Measurements from ENCODE around the gene GSTO2. TPM values are rescaled to one million over a fixed set of nuclear protein-coding genes. Genes with fewer than 3 reads are reported as not detected.

The GSTO2 gene
- total RNA-seq, 2 experiments from 2014 or later = 0.96 to 1.3 TPM

DNA sequence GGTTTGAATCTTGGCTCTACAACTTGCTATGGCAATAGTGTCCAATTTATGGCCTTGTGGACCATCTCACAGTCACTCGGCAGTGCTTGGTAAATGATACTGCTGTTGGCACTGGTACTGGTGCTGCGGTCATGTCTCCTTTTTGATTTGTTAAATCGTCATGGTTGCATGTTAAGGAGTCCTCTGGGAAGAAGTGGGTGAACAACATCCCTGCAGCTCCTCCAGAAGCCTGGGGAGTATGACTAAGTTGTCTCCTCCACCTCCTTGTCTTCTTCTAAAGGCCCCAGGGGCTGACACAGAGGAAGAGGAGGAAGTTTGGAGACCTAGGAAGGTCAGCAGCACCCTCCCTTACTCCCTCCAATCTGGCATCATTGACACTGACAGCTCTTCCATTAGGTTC lies 60.8 kb downstream of the GSTO2 start:
- Mint-ChIP-seq H3K9me3 (ENCODE audit: low read depth) (no peaks in the 10 kb centered on the region), H3K36me3 (peaks cover 8% of the 10 kb centered on the region), H3K4me1 (peaks cover 89% of the 10 kb centered on the region), H3K4me3 (no peak overlapping the region), H3K27ac (peak overlapping the region; percentile 95), H3K27me3 (no peaks in the 10 kb centered on the region)
- DNase-seq (no peak), ATAC-seq (peak; percentile 5)
- CTCF ChIA-PET = interaction anchor here (1.3 to 3.7 kb wide), 8 partner anchors 9 to 55 kb away, joined by 4 to 22 read pairs (median 8); partner anchors contain the start of genes CFAP58 and ITPRIP

DNA sequence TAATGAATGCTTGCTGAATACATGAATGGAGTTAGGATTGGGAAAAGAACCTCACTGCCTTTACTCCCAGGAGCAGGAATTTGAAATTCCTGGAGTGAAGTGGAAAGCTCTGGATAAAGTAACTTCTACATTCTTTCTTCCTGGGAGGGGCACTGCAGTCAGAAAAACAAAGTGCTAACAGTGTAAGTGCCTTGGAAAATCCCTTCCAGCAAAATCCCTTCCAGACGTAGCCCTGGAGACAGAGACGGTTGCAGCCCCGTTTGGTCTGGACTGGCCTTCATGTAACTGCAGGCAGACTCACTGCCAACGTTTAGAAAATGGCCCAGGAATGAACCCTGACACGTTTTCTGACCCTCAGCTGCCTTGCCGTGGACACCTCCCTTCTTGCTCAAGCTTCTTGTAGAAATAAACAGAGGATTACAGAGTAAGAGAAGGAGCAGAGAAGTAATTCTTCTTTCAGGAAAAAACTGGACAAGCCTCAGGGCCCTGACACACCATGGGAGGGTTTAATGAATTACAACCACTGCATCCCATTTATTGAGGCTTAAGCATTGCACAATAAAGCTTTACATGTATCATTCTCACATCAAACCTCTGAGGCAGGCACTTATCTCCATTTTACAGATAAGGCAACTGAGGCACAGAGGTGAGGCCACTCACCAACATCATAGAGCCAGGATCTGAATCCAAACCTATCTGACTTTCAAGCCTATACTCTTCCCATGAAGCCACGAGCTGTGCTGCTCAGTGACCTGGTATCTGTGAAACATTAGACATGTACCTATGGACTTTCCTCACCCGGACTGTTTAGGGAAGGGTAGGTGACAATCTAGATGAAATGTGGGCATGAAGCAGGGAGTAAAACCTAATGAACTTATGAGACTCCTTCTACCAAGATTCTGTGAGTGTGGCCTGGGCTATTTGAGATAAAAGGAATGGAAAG lies 61.5 kb downstream of the GSTO2 start:
- DNase-seq (no peak), ATAC-seq (no peak)
- CTCF ChIA-PET = interaction anchor here (0.7 to 3.7 kb wide), 7 partner anchors 8 to 51 kb away, joined by 3 to 22 read pairs (median 8); partner anchors contain the start of genes CFAP58 and ITPRIP
- peaks cover 7% of the 10 kb centered on the region for H3K36me3 Mint-ChIP-seq
- H3K4me3 Mint-ChIP-seq = no peak overlapping the region
- no peaks in the 10 kb centered on the region for H3K9me3 Mint-ChIP-seq (ENCODE audit: low read depth)
- H3K27ac Mint-ChIP-seq = peak overlapping the region; percentile 95
- H3K4me1 Mint-ChIP-seq = peaks cover 90% of the 10 kb centered on the region
- H3K27me3 Mint-ChIP-seq = no peaks in the 10 kb centered on the region

DNA sequence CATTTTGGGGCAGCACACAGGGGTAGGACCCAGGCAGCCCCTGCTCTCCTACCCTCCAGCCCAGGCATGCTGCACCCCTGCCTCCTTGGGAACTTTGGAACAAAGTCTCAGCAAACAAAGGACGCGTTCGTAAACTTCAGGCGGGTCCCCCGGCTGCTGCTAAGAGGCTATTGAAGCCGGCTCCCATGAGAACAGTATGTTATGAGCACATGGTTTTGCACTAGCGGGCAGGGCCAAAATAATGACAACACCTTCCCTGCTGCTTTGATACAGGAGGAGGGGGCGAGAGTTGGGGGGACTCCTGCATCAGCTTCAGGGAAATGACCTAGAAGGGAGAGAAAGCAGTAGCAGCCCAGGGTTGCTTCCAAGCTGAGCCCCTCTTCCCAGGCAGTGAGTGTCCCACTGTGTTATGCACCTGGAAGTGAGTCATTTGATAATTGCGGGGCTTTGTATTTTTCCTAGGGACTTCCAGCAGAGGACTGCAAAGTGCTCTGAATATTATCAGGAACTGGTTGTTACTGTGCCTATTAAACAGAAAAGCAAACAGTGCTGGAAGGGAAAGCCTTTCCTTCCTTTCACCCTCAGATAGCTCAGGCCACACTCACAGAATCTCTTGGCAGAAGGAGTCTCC lies 62.3 kb downstream of the GSTO2 start:
- H3K9me3 Mint-ChIP-seq (ENCODE audit: low read depth) = no peaks in the 10 kb centered on the region
- ATAC-seq (no peak), DNase-seq (no peak)
- peaks cover 6% of the 10 kb centered on the region for H3K36me3 Mint-ChIP-seq
- no peak overlapping the region for H3K4me3 Mint-ChIP-seq
- H3K27ac Mint-ChIP-seq = peak overlapping the region; percentile 38
- H3K4me1 Mint-ChIP-seq = peaks cover 90% of the 10 kb centered on the region
- CTCF ChIA-PET = interaction anchor here (1.1 to 2.7 kb wide), 3 partner anchors 20 to 26 kb away, joined by 5 to 20 read pairs (median 8); no protein-coding TSS in a partner anchor
- no peaks in the 10 kb centered on the region for H3K27me3 Mint-ChIP-seq

DNA sequence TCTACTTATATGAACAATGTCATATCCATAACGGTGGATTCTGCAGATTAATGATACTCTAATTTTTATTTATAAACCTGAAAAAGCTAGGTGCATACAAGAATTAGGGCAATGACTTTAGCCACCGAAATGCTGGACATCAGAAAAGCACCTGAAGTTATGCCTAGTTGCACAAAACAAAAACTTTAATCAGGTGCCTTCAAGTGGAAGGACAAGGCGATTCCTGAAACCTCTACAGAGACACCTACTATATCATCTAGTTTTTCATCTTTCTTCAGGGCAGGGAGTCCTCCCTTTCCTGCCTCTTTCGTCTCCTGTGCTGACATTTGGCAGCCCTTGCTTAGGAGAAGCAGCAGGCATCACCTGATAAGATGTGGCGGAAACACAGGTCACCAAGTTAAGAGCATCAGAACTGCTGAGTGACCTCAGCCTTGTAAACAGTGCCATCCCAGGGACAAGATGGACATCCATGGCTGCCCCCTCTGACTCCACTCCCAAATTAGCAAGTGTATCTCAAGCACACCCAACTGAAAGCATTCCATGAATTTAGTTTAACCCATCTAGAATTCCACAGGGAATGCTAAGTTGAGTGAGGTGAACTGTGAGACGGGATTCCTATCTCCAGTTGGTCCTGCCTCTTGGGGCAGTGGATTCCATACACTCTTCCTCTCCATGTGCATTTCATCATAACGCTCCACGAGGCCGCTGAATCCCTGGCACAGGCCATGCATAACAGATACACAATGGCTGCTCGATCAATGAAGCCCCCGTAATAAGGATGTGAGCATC lies 63.5 kb downstream of the GSTO2 start:
- no peak for DNase-seq
- Mint-ChIP-seq H3K4me3 (no peak overlapping the region), H3K27me3 (no peaks in the 10 kb centered on the region), H3K36me3 (peaks cover 10% of the 10 kb centered on the region), H3K9me3 (ENCODE audit: low read depth) (no peaks in the 10 kb centered on the region), H3K27ac (peak overlapping the region; percentile 63), H3K4me1 (peaks cover 84% of the 10 kb centered on the region)
- CTCF ChIA-PET = interaction anchor here (1.1 kb wide), 1 partner anchor 27 kb away, joined by 5 read pairs; no protein-coding TSS in a partner anchor
- ATAC-seq = no peak

DNA sequence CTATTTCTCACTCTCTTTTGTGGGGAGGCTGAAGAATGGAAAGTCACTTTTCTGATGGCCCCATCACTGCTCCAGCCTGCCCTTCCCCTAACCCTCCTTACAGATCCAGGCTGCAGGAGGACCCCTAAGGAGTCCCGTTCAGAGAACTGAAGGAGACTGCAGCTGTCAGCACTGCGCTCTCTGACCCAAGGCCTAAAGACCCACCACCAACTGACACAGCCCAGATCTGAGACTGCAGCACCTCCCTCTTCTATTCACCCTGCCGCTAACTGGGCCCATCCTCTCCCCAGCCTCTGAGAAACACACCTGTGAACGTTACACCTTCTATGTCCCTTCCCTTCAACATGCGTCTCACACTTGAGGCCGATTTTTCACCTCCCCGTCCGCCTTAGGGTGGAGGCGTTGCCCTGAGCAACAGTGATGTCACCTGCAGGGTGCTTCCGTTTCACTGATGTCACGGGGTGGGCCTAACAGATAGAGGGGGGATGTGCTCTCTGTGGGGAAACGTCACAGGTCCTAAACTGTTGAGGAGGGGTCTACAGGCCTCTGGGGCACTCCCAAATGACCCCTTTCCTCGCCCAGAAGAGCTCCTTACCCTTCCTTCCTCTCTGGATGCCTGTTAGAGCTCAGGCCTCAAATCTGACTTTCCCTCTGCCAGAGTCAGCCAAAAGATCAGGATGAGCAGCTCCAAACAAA lies 64.2 kb downstream of the GSTO2 start:
- H3K4me1 Mint-ChIP-seq = peaks cover 78% of the 10 kb centered on the region
- H3K27ac Mint-ChIP-seq = peak overlapping the region; percentile 63
- no peaks in the 10 kb centered on the region for H3K27me3 Mint-ChIP-seq
- no peak overlapping the region for H3K4me3 Mint-ChIP-seq
- CTCF ChIA-PET = interaction anchor here (1.0 to 7.0 kb wide), 4 partner anchors 14 to 41 kb away, joined by 3 to 65 read pairs (median 14); no protein-coding TSS in a partner anchor
- no peak for ATAC-seq
- peaks cover 10% of the 10 kb centered on the region for H3K36me3 Mint-ChIP-seq
- H3K9me3 Mint-ChIP-seq (ENCODE audit: low read depth) = no peaks in the 10 kb centered on the region
- DNase-seq = peak; percentile 75

DNA sequence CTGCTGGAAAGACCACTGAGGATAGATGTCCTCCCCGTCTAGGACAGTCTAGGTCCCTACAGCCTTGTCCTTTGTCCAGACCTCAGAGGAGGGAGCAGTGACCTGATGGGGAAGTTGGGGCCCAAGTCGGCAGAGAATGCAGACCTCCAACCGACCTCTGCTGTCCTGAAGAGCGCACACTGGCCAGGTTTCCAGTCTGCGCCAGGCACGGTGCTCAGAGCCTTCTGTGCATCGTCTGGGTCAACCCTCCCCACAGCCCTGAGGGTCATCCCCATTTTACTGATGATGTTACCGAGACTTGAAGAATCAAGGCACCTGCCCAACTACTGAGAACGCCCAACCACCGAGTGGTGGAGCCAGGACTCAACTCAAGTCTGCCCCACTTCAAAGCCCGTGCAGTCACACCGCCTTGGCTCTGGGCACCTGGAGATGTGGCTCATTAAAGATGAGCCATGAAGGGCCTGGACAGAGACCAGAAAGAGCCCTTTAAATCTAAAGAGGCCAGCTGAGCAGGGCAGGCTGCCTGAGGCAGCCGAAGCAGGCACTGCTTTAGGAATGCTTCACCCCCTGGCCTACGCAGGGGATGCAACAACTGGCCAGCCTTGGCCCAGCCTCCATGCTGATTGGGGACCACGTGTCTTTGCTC lies 64.9 kb downstream of the GSTO2 start:
- DNase-seq (peak; percentile 37), ATAC-seq (no peak)
- H3K4me3 Mint-ChIP-seq = no peak overlapping the region
- peaks cover 74% of the 10 kb centered on the region for H3K4me1 Mint-ChIP-seq
- CTCF ChIA-PET = interaction anchor here (0.9 to 7.0 kb wide), 5 partner anchors 12 to 42 kb away, joined by 3 to 65 read pairs (median 5); no protein-coding TSS in a partner anchor
- peak overlapping the region; percentile 63 for H3K27ac Mint-ChIP-seq
- no peaks in the 10 kb centered on the region for H3K9me3 Mint-ChIP-seq (ENCODE audit: low read depth)
- peaks cover 10% of the 10 kb centered on the region for H3K36me3 Mint-ChIP-seq
- no peaks in the 10 kb centered on the region for H3K27me3 Mint-ChIP-seq

DNA sequence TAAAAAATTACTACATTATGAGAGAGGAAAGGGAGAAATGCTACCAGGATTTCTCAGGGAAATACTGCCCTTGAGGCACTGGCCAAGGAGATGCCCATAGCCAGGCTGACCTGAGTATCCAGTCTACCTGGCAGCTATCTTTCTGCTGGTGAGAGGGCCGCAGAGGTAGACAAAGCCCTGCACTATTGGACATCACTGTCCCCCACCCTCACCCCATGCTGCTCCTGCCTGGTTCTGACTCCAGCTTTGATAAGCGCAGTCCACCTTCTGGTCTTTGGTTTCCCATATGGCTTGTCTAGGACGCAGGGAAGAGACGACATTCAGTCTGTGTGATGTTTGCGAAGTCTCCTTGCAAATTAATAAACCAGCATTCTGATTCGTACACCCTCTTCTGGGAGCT lies 65.6 kb downstream of the GSTO2 start:
- no peak for ATAC-seq
- Mint-ChIP-seq H3K4me1 (peaks cover 73% of the 10 kb centered on the region), H3K36me3 (peaks cover 10% of the 10 kb centered on the region), H3K27ac (no peak overlapping the region), H3K9me3 (ENCODE audit: low read depth) (no peaks in the 10 kb centered on the region), H3K4me3 (no peak overlapping the region), H3K27me3 (peaks cover 1% of the 10 kb centered on the region)
- CTCF ChIA-PET = interaction anchor here (0.7 to 7.0 kb wide), 6 partner anchors 13 to 42 kb away, joined by 3 to 65 read pairs (median 6); no protein-coding TSS in a partner anchor
- DNase-seq = peak; percentile 34

DNA sequence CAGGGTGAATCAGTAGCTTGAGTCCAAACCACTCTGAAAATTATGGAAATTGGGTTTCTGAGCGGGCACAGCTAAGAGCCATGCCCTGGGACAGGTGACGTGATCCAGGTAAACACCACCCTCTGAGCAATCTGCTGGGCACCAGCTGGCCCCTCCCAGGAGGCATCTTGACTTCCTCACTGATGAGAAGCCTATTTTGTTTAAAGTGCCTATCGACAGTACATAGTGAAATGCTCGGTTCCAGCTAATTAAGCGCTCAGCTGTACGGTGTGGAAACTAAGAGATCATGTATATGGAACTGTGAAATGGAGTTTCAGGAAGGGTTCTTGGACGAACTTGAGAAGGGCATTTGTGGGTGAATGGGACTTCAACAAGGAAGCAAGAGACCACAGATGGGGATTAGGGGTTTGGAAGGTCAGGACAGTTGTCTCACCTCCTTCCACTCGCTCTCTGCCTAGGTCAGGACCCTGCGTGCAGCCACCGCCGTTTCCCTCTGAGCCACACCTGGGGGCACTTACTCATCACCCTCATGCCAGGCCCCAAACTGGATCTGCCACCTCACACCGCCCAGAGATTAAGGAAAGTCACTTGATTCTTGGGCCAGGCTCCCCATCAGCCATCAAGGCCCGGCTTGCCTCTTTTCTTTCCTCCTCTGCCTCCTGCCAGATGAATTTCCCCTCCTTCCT lies 66.1 kb downstream of the GSTO2 start:
- no peaks in the 10 kb centered on the region for H3K9me3 Mint-ChIP-seq (ENCODE audit: low read depth)
- H3K4me3 Mint-ChIP-seq = no peak overlapping the region
- CTCF ChIA-PET = interaction anchor here (0.7 to 7.0 kb wide), 7 partner anchors 12 to 43 kb away, joined by 3 to 65 read pairs (median 5); no protein-coding TSS in a partner anchor
- ATAC-seq (no peak), DNase-seq (peak; percentile 32)
- H3K27ac Mint-ChIP-seq = peak overlapping the region; percentile 33
- peaks cover 72% of the 10 kb centered on the region for H3K4me1 Mint-ChIP-seq
- peaks cover 12% of the 10 kb centered on the region for H3K36me3 Mint-ChIP-seq
- peaks cover 5% of the 10 kb centered on the region for H3K27me3 Mint-ChIP-seq

DNA sequence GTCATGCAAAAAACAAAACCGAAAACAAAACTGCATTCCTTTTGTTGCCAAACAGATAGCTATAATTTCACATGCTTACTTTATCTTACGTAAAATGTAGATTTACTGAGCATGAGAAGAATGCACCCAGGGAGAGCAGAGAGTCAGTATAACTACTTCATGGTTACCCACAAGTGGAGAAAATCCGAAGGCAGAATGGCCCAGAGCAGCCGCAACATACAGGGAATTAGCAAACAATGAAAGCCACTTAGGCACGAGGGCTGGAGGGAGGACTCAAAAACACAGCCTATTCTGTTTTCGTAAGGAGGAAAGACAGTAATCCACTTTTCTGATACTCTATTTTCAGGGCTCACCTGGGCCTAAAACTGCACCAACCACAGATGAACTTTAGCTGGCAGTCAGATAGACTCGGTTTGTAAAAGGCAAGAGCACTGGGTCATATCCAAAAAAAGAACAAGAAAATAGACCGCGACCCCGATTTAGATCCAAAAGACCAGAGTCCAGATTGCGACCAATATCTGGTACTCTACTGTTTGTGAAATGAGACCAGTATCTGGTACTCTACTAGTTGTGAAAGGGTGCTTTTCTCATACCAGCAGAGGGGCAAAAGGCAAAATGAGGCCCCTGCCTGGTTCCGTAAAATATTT lies 68.0 kb downstream of the GSTO2 start:
- Mint-ChIP-seq H3K4me3 (peak overlapping the region; percentile 95), H3K4me1 (peaks cover 58% of the 10 kb centered on the region), H3K9me3 (ENCODE audit: low read depth) (no peaks in the 10 kb centered on the region), H3K27me3 (peaks cover 9% of the 10 kb centered on the region), H3K36me3 (peaks cover 14% of the 10 kb centered on the region), H3K27ac (peak overlapping the region; percentile 100)
- CTCF ChIA-PET = interaction anchor here (1.0 to 7.0 kb wide), 13 partner anchors 8 to 63 kb away, joined by 3 to 65 read pairs (median 9); partner anchors contain the start of gene CFAP58
- ATAC-seq = no peak
- peak; percentile 40 for DNase-seq

DNA sequence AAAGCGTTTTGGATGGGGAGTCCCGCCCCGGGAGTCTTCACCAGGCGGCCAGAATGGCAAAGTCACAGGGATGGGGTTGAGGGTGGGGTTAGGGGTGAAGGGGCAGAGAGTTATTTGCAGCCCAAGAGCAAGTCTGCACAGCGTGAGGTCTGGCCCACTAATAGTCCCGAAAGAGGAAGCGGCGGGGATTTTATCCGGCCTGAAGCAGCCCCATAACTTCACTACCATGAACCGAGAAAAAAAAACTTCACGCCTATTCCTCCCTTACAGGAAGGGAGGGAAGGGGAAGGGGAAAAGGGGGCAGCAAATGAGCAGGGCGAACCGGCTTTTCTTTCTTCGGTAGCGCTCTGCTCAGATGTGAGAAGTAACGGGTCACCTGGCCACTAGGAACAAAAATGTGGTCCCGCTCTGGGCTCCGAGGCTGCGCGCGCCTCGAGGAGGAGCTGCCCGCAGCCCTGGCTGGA lies 68.6 kb downstream of the GSTO2 start:
- Mint-ChIP-seq H3K27me3 (peaks cover 9% of the 10 kb centered on the region), H3K36me3 (peaks cover 14% of the 10 kb centered on the region), H3K4me3 (peak overlapping the region; percentile 95), H3K4me1 (peaks cover 56% of the 10 kb centered on the region), H3K9me3 (ENCODE audit: low read depth) (no peaks in the 10 kb centered on the region), H3K27ac (peak overlapping the region; percentile 100)
- CTCF ChIA-PET = interaction anchor here (1.5 to 7.0 kb wide), 10 partner anchors 8 to 67 kb away, joined by 3 to 65 read pairs (median 12); partner anchors contain the start of gene CFAP58
- peak; percentile 53 for DNase-seq
- ATAC-seq = peak; percentile 41

Data from activated CD8-positive, alpha-beta memory T cell treated with anti-CD3 and anti-CD28 coated beads, Interleukin-2, amount 10 ng/mL, durations not matched to agents 7 days and 5 days (primary cell).